ENCODE results near the gene MAPK9.
A peak's percentile ranks its signal among the peaks of the same experiment; 100 is the strongest.

Gene MAPK9

DNA sequence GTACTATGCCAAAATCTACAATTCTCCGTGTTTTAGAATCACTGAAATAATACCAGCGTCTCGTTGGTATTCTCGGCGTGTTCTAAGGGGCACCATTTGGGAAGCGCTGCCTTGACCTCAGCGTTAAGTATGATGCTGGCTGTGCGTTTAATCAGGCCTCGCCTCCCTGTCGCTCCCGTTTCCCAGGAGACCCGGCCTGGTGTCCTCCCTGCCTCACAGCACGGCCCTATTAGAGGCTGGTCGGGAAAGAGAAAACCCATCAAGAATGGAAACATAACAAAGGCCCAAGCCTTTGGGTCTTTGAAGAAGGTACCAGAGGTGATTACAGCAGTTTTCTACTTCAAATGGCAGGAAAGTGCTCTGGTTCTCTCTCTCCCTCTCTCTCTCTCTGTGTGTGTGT lies 31.3 kb upstream of the MAPK9 start:
- no peak for TF ChIP-seq EZH2phosphoT487 (IDR thresholded peaks at IDR 0.05; ENCODE audit: borderline replicate concordance)
- TF ChIP-seq, protein P1, sequence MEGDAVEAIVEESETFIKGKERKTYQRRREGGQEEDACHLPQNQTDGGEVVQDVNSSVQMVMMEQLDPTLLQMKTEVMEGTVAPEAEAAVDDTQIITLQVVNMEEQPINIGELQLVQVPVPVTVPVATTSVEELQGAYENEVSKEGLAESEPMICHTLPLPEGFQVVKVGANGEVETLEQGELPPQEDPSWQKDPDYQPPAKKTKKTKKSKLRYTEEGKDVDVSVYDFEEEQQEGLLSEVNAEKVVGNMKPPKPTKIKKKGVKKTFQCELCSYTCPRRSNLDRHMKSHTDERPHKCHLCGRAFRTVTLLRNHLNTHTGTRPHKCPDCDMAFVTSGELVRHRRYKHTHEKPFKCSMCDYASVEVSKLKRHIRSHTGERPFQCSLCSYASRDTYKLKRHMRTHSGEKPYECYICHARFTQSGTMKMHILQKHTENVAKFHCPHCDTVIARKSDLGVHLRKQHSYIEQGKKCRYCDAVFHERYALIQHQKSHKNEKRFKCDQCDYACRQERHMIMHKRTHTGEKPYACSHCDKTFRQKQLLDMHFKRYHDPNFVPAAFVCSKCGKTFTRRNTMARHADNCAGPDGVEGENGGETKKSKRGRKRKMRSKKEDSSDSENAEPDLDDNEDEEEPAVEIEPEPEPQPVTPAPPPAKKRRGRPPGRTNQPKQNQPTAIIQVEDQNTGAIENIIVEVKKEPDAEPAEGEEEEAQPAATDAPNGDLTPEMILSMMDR (conservative IDR thresholded peaks at IDR 0.05; ENCODE audit: low read length), result no peak
- Histone ChIP-seq H3K4me3 (ENCODE audit: low read length, poor library complexity, severe bottlenecking) (no peak overlapping the region), H3K36me3 (ENCODE audit: insufficient read depth, low read length) (no peaks in the 10 kb centered on the region), H3K4me1 (ENCODE audit: insufficient read depth, low read length, poor library complexity, severe bottlenecking) (no peaks in the 10 kb centered on the region), H3K79me2 (ENCODE audit: insufficient read depth, low read length) (no peaks in the 10 kb centered on the region), H3K9ac (ENCODE audit: low read depth, low read length, poor library complexity, severe bottlenecking) (no peak overlapping the region), H4K20me1 (ENCODE audit: insufficient read depth, low read length, poor library complexity, severe bottlenecking) (no peaks in the 10 kb centered on the region), H3K9me2 (replicated peaks; ENCODE audit: low read depth, low read length) (no peaks in the 10 kb centered on the region), H3K9me3 (ENCODE audit: insufficient read depth, low read depth, low read length) (no peaks in the 10 kb centered on the region), H3K27me3 (ENCODE audit: insufficient read depth, low read length, poor library complexity, severe bottlenecking) (no peaks in the 10 kb centered on the region), H2AFZ (ENCODE audit: low read length) (no peak overlapping the region), H3F3A (ENCODE audit: low read depth) (no peaks in the 10 kb centered on the region), H3K4me2 (ENCODE audit: low read depth, low read length, poor library complexity, severe bottlenecking) (no peak overlapping the region)

GRCh38 chr5:180318456-180319089 lies 26.7 kb upstream of the MAPK9 start:
- Histone ChIP-seq H3K9me3 (ENCODE audit: insufficient read depth, low read depth, low read length) (no peaks in the 10 kb centered on the region), H3K9ac (ENCODE audit: low read depth, low read length, poor library complexity, severe bottlenecking) (no peak overlapping the region), H3K4me3 (ENCODE audit: low read length, poor library complexity, severe bottlenecking) (no peak overlapping the region), H4K20me1 (ENCODE audit: insufficient read depth, low read length, poor library complexity, severe bottlenecking) (no peaks in the 10 kb centered on the region), H3K27me3 (ENCODE audit: insufficient read depth, low read length, poor library complexity, severe bottlenecking) (no peaks in the 10 kb centered on the region), H3K4me2 (ENCODE audit: low read depth, low read length, poor library complexity, severe bottlenecking) (no peak overlapping the region), H2AFZ (ENCODE audit: low read length) (no peak overlapping the region), H3F3A (ENCODE audit: low read depth) (no peaks in the 10 kb centered on the region), H3K4me1 (ENCODE audit: insufficient read depth, low read length, poor library complexity, severe bottlenecking) (no peaks in the 10 kb centered on the region), H3K79me2 (ENCODE audit: insufficient read depth, low read length) (no peaks in the 10 kb centered on the region), H3K36me3 (ENCODE audit: insufficient read depth, low read length) (no peaks in the 10 kb centered on the region), H3K9me2 (replicated peaks; ENCODE audit: low read depth, low read length) (no peaks in the 10 kb centered on the region)
- TF ChIP-seq, protein P1 (conservative IDR thresholded peaks at IDR 0.05; ENCODE audit: low read length), result no peak
- no peak for TF ChIP-seq EZH2phosphoT487 (IDR thresholded peaks at IDR 0.05; ENCODE audit: borderline replicate concordance)

DNA sequence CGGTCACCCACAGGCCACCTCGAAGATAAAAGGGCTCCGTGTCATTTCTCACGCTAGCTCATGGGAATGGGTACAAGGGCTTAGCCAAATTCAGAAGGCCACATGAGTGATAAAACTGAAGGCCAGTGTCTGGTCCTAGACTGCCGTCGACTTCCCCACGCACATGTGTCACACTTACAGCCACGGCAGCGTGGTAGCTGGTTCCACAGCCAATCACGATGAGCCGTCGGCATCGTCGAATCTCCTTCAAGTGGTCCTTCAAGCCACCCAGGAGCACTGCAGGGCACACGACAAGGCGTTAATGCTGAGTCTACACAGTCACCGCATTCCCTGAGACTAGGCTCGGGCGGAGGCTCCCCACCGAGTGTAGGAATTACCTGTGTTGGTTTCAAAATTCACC lies 24.7 kb upstream of the MAPK9 start:
- no peak overlapping the region for H3K4me3 ChIP-seq (ENCODE audit: low read length, poor library complexity, severe bottlenecking)
- no peaks in the 10 kb centered on the region for H4K20me1 ChIP-seq (ENCODE audit: insufficient read depth, low read length, poor library complexity, severe bottlenecking)
- no peaks in the 10 kb centered on the region for H3F3A ChIP-seq (ENCODE audit: low read depth)
- no peaks in the 10 kb centered on the region for H3K79me2 ChIP-seq (ENCODE audit: insufficient read depth, low read length)
- no peaks in the 10 kb centered on the region for H3K36me3 ChIP-seq (ENCODE audit: insufficient read depth, low read length)
- no peaks in the 10 kb centered on the region for H3K4me1 ChIP-seq (ENCODE audit: insufficient read depth, low read length, poor library complexity, severe bottlenecking)
- TF ChIP-seq EZH2phosphoT487 (IDR thresholded peaks at IDR 0.05; ENCODE audit: borderline replicate concordance), result no peak
- no peaks in the 10 kb centered on the region for H3K27me3 ChIP-seq (ENCODE audit: insufficient read depth, low read length, poor library complexity, severe bottlenecking)
- no peak overlapping the region for H3K9ac ChIP-seq (ENCODE audit: low read depth, low read length, poor library complexity, severe bottlenecking)
- H2AFZ ChIP-seq (ENCODE audit: low read length), result no peak overlapping the region
- H3K4me2 ChIP-seq (ENCODE audit: low read depth, low read length, poor library complexity, severe bottlenecking), result no peak overlapping the region
- H3K9me3 ChIP-seq (ENCODE audit: insufficient read depth, low read depth, low read length), result no peaks in the 10 kb centered on the region
- H3K9me2 ChIP-seq (replicated peaks; ENCODE audit: low read depth, low read length), result no peaks in the 10 kb centered on the region

DNA sequence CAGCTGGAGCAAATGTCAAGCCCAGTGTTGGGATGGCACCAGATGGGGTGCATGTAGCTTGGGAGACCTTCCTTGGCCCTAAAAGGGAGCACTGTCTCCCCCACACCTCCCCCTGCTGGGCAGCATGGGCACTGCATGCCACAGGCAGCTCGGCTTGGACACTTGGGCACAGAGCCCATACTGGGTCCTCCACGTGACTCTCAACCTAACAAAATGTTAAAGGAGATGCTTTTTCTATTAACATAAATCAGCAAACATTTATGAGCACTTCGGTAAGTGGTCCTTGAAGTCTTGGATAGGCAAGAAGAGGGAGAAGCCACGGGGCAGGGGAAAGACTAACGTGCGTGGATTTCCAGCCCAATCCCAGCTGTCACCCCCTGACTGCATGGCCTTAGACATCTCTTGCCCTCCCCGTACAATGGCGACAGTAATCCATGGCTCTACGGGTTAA lies 23.9 kb upstream of the MAPK9 start:
- H3F3A ChIP-seq (ENCODE audit: low read depth), result no peaks in the 10 kb centered on the region
- no peaks in the 10 kb centered on the region for H4K20me1 ChIP-seq (ENCODE audit: insufficient read depth, low read length, poor library complexity, severe bottlenecking)
- no peaks in the 10 kb centered on the region for H3K79me2 ChIP-seq (ENCODE audit: insufficient read depth, low read length)
- TF ChIP-seq, protein P1 (conservative IDR thresholded peaks at IDR 0.05; ENCODE audit: low read length), result peak; percentile 81
- TF ChIP-seq EZH2phosphoT487 (IDR thresholded peaks at IDR 0.05; ENCODE audit: borderline replicate concordance), result no peak
- H3K9ac ChIP-seq (ENCODE audit: low read depth, low read length, poor library complexity, severe bottlenecking), result no peak overlapping the region
- H3K4me3 ChIP-seq (ENCODE audit: low read length, poor library complexity, severe bottlenecking), result no peak overlapping the region
- no peaks in the 10 kb centered on the region for H3K9me3 ChIP-seq (ENCODE audit: insufficient read depth, low read depth, low read length)
- no peak overlapping the region for H2AFZ ChIP-seq (ENCODE audit: low read length)
- no peaks in the 10 kb centered on the region for H3K27me3 ChIP-seq (ENCODE audit: insufficient read depth, low read length, poor library complexity, severe bottlenecking)
- H3K4me2 ChIP-seq (ENCODE audit: low read depth, low read length, poor library complexity, severe bottlenecking), result no peak overlapping the region
- H3K36me3 ChIP-seq (ENCODE audit: insufficient read depth, low read length), result no peaks in the 10 kb centered on the region
- H3K9me2 ChIP-seq (replicated peaks; ENCODE audit: low read depth, low read length), result no peaks in the 10 kb centered on the region
- no peaks in the 10 kb centered on the region for H3K4me1 ChIP-seq (ENCODE audit: insufficient read depth, low read length, poor library complexity, severe bottlenecking)

Data from Loucy (cell line).